Kasumi-1 (cell line): ENCODE data around the gene DNM2.

Source experiments
- DNase-seq, 2 experiments: peaks; one replicate each; lab custom pipeline; 2025; lab: John Stamatoyannopoulos, UW

DNM2 gene

GRCh38 chr19:10776900-10777650 lies 59.2 kb downstream of the DNM2 start:
- peak; percentile 32 to 33 for DNase-seq

DNA sequence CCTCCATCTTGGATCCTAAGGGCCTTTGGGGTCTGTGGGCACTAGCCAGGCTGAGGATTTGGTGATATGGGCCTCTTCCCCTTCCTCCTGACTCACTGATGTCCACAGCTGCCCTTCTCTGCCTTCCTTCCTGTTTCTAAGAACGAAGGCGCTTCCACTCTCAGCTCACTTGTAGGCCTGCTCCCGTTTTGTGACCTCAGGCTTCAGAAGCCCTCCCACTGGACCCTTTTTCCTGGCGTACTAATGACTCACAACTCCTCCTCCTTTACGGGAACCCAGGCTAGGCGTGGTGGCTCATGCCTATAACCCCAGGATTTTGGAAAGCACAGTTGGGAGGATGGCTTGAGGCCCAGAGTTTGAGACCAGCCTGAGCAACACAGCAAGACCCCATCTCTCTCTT lies 62.5 kb downstream of the DNM2 start:
- peak; percentile 96 to 97 for DNase-seq

DNA sequence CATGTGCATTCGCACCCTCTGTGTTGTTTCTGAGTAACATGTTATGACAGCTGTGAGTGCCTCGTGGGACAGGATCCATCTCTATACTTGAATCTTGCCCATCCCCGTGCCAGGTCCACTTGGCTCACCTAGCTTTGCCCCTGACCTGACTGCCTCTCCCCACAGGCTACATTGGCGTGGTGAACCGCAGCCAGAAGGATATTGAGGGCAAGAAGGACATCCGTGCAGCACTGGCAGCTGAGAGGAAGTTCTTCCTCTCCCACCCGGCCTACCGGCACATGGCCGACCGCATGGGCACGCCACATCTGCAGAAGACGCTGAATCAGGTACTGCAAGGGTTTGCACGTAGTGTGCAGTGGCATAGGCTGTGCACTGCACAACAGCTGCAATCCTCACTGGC lies 64.9 kb downstream of the DNM2 start:
- peak; percentile 60 to 61 for DNase-seq

DNA sequence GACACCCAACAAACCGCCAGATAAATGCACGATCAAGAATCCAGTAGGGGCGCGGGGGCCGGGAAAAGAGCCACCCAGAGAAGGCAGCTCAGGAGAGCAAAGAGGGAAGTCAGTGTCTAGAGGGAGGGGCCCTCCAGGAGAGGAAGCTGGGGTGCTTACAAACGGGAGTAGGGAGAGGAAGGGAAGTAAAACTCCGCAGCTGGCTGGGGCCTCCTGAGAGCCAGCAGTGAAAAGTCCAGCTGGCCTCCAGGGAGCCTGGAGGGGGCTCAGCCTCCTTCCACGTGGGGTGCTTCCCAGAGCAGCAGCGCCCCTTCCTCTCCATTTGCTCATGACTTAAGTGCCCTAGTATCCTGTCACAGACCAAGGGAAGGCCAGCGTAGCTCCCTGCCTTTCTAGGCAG lies 66.4 kb downstream of the DNM2 start:
- peak; percentile 91 to 93 for DNase-seq

GRCh38 chr19:10788146-10788545 lies 70.3 kb downstream of the DNM2 start:
- DNase-seq = no peak

- no peak for DNase-seq
These were observed 72.0 kb downstream of the DNM2 start for GRCh38 chr19:10789866-10790265.

DNA sequence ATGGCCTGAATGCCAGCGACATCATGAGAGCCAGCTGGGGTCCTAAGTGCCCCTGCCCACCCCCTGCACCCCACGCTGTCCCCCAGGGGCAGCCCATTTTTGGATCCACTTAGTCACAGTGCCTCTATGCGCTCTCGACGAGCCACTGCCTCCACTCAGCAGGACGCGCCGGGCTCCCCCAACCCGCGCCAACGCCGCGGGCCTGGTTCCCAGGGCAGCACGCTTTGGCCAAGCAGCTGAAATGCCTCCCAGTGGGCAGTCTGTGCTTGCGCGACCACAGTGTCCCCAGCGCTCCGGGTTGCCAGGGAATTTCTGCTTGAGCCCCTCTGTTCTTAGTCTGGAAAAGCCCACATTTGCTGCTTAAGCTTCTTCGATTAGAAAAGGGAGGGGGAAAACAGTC lies 78.8 kb downstream of the DNM2 start:
- DNase-seq = no peak

DNA sequence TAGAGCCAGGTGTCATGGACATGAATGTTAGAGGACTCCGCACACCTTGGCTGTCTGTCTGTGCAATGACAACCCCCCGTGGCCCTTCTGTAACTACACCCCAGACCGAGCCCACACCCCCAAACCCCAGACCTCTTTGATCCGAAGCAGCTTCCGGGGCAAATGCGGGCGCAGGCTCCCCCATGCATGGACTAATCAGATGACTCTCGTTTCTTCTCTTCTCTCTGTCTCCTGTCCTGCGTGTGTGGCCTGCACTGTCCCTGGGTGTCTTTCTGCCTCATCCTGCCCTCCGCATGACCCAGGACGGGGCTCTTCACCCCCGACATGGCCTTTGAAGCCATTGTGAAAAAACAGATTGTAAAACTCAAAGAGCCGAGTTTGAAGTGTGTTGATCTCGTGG lies 79.2 kb downstream of the DNM2 start:
- no peak for DNase-seq

DNA sequence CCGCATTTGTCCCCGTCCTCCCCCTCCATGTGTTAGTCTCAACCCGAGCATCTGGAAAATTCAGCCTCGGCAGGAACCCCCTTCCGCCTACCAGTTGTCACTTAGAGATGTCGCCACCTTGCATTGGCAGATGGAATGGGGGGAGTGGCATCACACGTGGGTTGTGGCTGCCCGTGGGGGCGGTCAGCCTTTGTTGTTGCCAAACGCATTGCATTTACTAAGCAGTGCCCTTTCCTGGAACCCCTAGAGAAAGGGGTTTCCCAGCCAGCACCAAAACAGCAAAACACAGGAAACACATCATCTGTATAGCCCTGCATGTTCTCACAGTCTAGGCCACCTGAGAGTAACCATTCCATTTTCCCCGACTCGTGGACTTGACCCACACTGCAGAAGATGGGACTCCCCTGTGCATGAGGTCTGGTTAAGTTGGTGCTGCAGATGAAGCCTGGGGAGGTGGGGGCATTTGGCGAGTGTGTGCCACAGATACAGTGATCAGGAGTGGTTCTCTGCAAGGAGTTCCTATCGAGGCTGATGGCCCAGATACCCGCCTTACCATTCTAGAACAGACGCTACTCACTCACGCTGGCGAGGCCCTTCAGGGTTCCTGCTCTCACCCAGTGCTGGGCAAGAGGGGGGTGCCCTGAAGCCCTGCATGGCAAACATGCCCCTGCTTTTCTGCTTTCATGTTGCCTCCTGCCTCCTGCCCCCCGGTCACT lies 79.8 kb downstream of the DNM2 start:
- no peak for DNase-seq

DNA sequence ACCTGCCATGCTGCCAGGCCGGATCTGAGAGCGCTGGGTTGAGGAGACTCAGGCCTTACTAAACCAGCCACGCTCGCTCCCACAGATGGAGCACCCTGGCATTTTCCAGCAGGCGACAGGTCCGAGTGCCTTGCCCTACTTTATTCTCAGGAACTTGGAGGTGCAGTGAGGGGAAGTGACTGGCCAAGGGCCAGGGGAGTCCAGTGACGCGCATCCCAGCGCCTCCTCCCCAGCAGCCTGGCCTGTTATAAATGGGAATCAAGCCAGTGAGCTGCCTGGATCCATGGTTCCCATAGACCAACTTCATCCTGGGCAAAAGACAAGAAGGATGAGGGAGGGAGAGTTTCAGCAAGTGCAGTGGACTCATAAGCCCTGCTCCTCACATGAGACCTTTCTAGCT lies 82.6 kb downstream of the DNM2 start:
- no peak for DNase-seq

GRCh38 chr19:10802479-10802878 lies 84.6 kb downstream of the DNM2 start:
- DNase-seq = no peak

- no peak for DNase-seq
These were observed 85.4 kb downstream of the DNM2 start for GRCh38 chr19:10803252-10803651.

DNA sequence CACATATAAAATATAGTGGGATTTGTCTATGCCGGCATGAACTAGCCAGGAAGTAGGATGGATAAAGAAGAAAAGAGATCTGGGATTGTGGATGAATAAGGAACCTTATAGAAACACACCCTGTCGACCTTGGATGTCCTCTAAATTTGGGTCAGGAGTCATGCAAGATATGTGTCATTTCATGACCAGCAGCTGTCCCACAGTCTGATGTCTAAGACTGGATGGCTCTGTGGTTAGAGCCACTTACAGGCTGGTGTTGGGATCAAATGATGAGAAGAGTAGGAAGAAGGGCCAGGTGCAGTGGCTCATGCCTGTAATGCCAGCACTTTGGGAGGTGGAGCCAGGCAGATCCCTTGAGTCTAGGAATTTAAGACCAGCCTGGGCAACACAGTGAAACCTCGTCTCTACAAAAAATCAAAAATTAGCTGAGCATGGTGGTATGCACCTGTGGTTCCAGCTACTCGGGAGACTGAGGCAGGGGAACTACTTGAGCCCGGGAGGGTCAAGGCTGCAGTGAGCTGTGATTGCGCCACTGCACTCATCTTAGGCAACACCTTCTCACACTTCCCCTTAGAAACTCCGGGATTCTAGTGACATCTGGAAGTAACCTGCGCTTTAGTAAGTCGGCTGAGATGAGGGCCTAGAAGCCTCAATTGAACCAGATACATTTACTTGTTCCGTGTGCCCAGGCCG lies 87.3 kb downstream of the DNM2 start:
- DNase-seq = no peak

GRCh38 chr19:10805758-10806247 lies 87.9 kb downstream of the DNM2 start:
- no peak for DNase-seq

DNA sequence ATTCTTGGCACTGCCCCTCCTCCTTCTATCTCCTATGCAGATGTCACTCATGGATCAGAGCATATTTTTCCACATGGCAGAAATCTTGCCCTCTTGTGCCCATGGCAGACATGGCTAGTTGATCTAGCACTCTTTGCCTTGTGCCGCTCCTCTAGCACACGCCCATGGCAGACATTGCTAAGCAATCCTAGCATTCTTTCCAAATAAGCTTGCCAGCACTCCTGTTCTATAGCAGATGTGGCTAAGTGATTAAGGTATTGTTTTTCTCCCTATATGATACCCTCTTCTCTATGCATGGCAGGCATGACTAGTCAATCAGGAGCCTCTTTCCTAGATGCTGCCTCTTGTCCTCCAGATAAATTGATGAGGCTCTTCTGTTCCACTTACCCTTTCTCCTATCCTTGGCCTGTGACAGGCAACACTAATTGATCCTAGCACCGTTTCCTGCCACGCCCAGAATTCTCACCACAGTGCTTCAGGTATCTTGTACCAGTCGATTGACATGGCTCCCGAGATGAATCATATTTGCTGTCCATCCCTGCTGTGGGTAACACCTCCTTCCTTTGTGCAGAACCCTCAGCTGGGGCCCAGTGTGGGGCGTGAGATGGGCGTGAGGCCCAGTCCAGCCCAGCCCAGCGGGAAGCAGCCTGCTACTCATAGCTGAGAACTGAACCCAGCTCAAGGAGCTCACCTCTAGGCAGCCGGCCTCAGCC lies 91.2 kb downstream of the DNM2 start:
- DNase-seq = no peak

GRCh38 chr19:10809651-10810285 lies 91.9 kb downstream of the DNM2 start:
- peak; percentile 13 to 32 for DNase-seq

GRCh38 chr19:10811391-10812111 lies 93.7 kb downstream of the DNM2 start:
- no peak for DNase-seq

GRCh38 chr19:10812196-10812595 lies 94.3 kb downstream of the DNM2 start:
- no peak for DNase-seq

DNA sequence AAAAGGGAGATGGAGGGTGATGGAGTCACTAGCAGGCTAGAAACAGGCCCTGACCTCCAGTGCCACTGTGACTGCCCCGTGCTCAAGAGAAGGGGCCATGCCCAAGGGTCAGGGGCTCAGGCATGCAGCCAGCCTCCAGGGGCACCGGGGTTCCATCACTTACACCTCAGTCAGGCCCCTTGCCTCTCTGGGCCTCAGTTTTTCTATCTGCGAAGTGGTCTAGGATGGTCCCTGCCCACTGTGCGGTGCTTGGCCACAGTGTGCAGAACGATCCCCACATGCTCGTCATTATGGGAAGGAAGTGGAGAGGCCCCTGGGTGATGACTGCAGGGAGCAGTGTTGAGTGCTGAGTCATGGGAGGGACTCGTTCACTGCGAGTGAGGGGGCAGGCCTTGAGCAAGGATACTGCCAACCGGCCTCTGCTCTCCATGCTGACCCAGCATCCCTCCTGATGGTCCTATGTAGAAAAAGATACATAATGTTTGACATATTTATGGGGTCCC lies 95.1 kb downstream of the DNM2 start:
- DNase-seq = peak; percentile 86 to 89

DNA sequence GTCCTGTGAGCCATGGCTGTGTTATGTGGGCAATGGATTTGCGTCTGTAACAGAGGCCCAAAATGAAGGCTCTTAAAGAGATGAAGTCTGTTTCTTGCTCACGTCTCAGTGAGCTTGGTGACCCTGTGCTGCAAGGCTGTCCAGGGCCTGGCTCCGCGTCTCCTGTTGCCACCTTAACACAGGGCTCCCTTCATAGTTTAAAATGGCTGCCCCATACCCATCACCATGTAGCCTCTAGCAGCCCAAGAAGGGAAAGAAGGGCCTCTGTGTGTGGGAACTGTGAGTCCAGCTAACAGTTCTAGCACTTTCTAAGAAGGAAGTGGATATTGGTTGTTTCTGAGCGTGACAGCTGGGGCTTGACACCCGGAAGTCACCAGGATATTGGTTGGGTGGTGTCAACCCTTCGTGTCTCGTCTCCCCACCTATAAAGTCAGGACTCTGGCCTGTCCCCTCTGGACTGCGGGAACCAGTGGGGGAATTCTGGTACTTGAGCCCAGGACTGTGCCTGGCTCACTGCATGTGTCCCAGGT lies 97.2 kb downstream of the DNM2 start:
- DNase-seq = no peak
